ENCODE results near the gene MMS22L.
"Not testable (repeated sequence)": the region's sequence is repeated elsewhere in the genome, so short reads cannot be mapped to it uniquely, and the experiment has no call there.

MMS22L gene

GRCh38 chr6:97262676-97263075, 20.3 kb downstream of the MMS22L start:
- in situ Hi-C loops (cut with HindIII; ENCODE audit: low sequenced_read_pairs) = no loop called here

GRCh38 chr6:97246842-97247241, 36.2 kb downstream of the MMS22L start:
- in situ Hi-C loops (cut with HindIII; ENCODE audit: low sequenced_read_pairs) = no loop called here

GRCh38 chr6:97240222-97240621, 42.8 kb downstream of the MMS22L start:
- in situ Hi-C loops (cut with HindIII; ENCODE audit: low sequenced_read_pairs) = no loop called here

- in situ Hi-C loops (cut with HindIII; ENCODE audit: low sequenced_read_pairs) = no loop called here
Measured at GRCh38 chr6:97231911-97232310, 51.1 kb downstream of the MMS22L start.

- in situ Hi-C loops (cut with HindIII; ENCODE audit: low sequenced_read_pairs) = no loop called here
Measured at GRCh38 chr6:97222903-97223302, 60.1 kb downstream of the MMS22L start.

GRCh38 chr6:97218912-97219311, 64.1 kb downstream of the MMS22L start:
- in situ Hi-C loops (cut with HindIII; ENCODE audit: low sequenced_read_pairs) = no loop called here

- in situ Hi-C loops (cut with HindIII; ENCODE audit: low sequenced_read_pairs) = no loop called here
Measured at GRCh38 chr6:97215157-97215769, 67.8 kb downstream of the MMS22L start.

GRCh38 chr6:97214671-97215070, 68.3 kb downstream of the MMS22L start:
- in situ Hi-C loops (cut with HindIII; ENCODE audit: low sequenced_read_pairs) = no loop called here

GRCh38 chr6:97207383-97207782, 75.6 kb downstream of the MMS22L start:
- in situ Hi-C loops (cut with HindIII; ENCODE audit: low sequenced_read_pairs) = no loop called here

- in situ Hi-C loops (cut with HindIII; ENCODE audit: low sequenced_read_pairs) = no loop called here
Measured at GRCh38 chr6:97205966-97206365, 77.0 kb downstream of the MMS22L start.

- in situ Hi-C loops (cut with HindIII; ENCODE audit: low sequenced_read_pairs) = no loop called here
Measured at GRCh38 chr6:97203343-97203742, 79.7 kb downstream of the MMS22L start.

GRCh38 chr6:97198046-97198565, 84.9 kb downstream of the MMS22L start:
- in situ Hi-C loops (cut with HindIII; ENCODE audit: low sequenced_read_pairs) = loop anchor here (25.0 kb wide), 1 partner anchor 189 kb away; no protein-coding TSS in a partner anchor

- in situ Hi-C loops (cut with HindIII; ENCODE audit: low sequenced_read_pairs) = loop anchor here (25.0 kb wide), 1 partner anchor 192 kb away; no protein-coding TSS in a partner anchor
Measured at GRCh38 chr6:97195117-97195516, 87.9 kb downstream of the MMS22L start.

- in situ Hi-C loops (cut with HindIII; ENCODE audit: low sequenced_read_pairs) = loop anchor here (25.0 kb wide), 1 partner anchor 198 kb away; no protein-coding TSS in a partner anchor
Measured at GRCh38 chr6:97189767-97190166, 93.2 kb downstream of the MMS22L start.

GRCh38 chr6:97187951-97188350, 95.1 kb downstream of the MMS22L start:
- in situ Hi-C loops (cut with HindIII; ENCODE audit: low sequenced_read_pairs) = loop anchor here (25.0 kb wide), 1 partner anchor 199 kb away; no protein-coding TSS in a partner anchor

- in situ Hi-C loops (cut with HindIII; ENCODE audit: low sequenced_read_pairs) = loop anchor here (25.0 kb wide), 1 partner anchor 201 kb away; no protein-coding TSS in a partner anchor
Measured at GRCh38 chr6:97186416-97186999, 96.5 kb downstream of the MMS22L start.

GRCh38 chr6:97177905-97178304, 105.1 kb downstream of the MMS22L start:
- in situ Hi-C loops (cut with HindIII; ENCODE audit: low sequenced_read_pairs) = loop anchor here (25.0 kb wide), 1 partner anchor 209 kb away; no protein-coding TSS in a partner anchor

- in situ Hi-C loops (cut with HindIII; ENCODE audit: low sequenced_read_pairs) = loop anchor here (25.0 kb wide), 1 partner anchor 211 kb away; no protein-coding TSS in a partner anchor
Measured at GRCh38 chr6:97176468-97176867, 106.5 kb downstream of the MMS22L start.

GRCh38 chr6:97175806-97176205, 107.2 kb downstream of the MMS22L start:
- in situ Hi-C loops (cut with HindIII; ENCODE audit: low sequenced_read_pairs) = loop anchor here (25.0 kb wide), 1 partner anchor 211 kb away; no protein-coding TSS in a partner anchor

GRCh38 chr6:97174471-97174870, 108.5 kb downstream of the MMS22L start:
- in situ Hi-C loops (cut with HindIII; ENCODE audit: low sequenced_read_pairs) = no loop called here

- in situ Hi-C loops (cut with HindIII; ENCODE audit: low sequenced_read_pairs) = no loop called here
Measured at GRCh38 chr6:97160280-97160679, 122.7 kb downstream of the MMS22L start.

- in situ Hi-C loops (cut with HindIII; ENCODE audit: low sequenced_read_pairs) = not testable (repeated sequence)
Measured at GRCh38 chr6:97155447-97155846, 127.6 kb downstream of the MMS22L start.

Data from endothelial cell of hepatic sinusoid (primary cell).